HG03108 (cell line): ENCODE measurements around the gene MMP24OS.
A peak's percentile ranks its signal among the peaks of the same experiment; 100 is the strongest.

Source experiments
- ATAC-seq: cut with Tn5 transposase; IDR thresholded peaks from one replicate; pipeline ENCODE4 v1.9.1; 2021; ENCODE audit warnings: moderate library complexity; ENCODE audit not compliant: unreplicated experiment

The MMP24OS gene

GRCh38 chr20:35291654-35292503 lies 14.0 kb upstream of the MMP24OS start, which contains the start of gene FAM83C:
Gene FAM83C, minus strand, starts transcription at chr20:35292425. Its CDS starts 121 bp downstream, at chr20:35292304.
- ATAC-seq, result no peak

- ATAC-seq, result no peak
Observed at GRCh38 chr20:35290887-35291417, 13.0 kb upstream of the MMP24OS start.

GRCh38 chr20:35290186-35290886 lies 12.4 kb upstream of the MMP24OS start:
- no peak for ATAC-seq

GRCh38 chr20:35288325-35289060 lies 10.6 kb upstream of the MMP24OS start:
- ATAC-seq, result no peak

GRCh38 chr20:35287509-35288324 lies 9.8 kb upstream of the MMP24OS start:
- no peak for ATAC-seq

GRCh38 chr20:35286899-35287508 lies 9.1 kb upstream of the MMP24OS start:
- ATAC-seq, result no peak

GRCh38 chr20:35286077-35286898 lies 8.4 kb upstream of the MMP24OS start:
- no peak for ATAC-seq

GRCh38 chr20:35285806-35286076 lies 7.8 kb upstream of the MMP24OS start:
- no peak for ATAC-seq

- no peak for ATAC-seq
Observed at GRCh38 chr20:35284992-35285805, 7.3 kb upstream of the MMP24OS start.

GRCh38 chr20:35284267-35284991 lies 6.5 kb upstream of the MMP24OS start, which contains the start of gene EIF6:
Gene EIF6, minus strand, starts transcription at chr20:35284772. Its CDS starts 285 bp downstream, at chr20:35284487.
- ATAC-seq, result peak; percentile 79

GRCh38 chr20:35283441-35284266 lies 5.7 kb upstream of the MMP24OS start:
- ATAC-seq, result no peak

GRCh38 chr20:35281506-35282101 lies 3.7 kb upstream of the MMP24OS start:
- ATAC-seq, result no peak

GRCh38 chr20:35280523-35280922 lies 2.6 kb upstream of the MMP24OS start:
- ATAC-seq, result no peak

- ATAC-seq, result no peak
Observed at GRCh38 chr20:35279533-35280174, 1.7 kb upstream of the MMP24OS start.

GRCh38 chr20:35279040-35279439 lies 1.1 kb upstream of the MMP24OS start:
- ATAC-seq, result no peak

GRCh38 chr20:35277127-35277526 lies 795 bp downstream of the MMP24OS start:
- ATAC-seq, result no peak
